ACC112 (cell line): ENCODE data around the gene HOXC6.

Experiments used
- H2AFZ ChIP-seq: fragments of 200-600 bp; sonication (generic); one replicate; pipeline ENCODE4 v1.6.0; 2017; ENCODE audit warnings: antibody characterized with exemption, low read length; ENCODE audit not compliant: unreplicated experiment
- H3K27ac ChIP-seq: fragments of 200-600 bp; sonication (generic); 2 replicates; pipeline ENCODE4 v1.5.1; 2014; ENCODE audit warnings: low read depth, mild to moderate bottlenecking, antibody characterized with exemption, low read length, moderate library complexity
- H3K27me3 ChIP-seq: fragments of 200-600 bp; sonication (generic); 2 replicates; pipeline ENCODE4 v1.6.1; 2014; ENCODE audit warnings: mild to moderate bottlenecking, antibody characterized with exemption, low read length, moderate library complexity, mixed read lengths; ENCODE audit not compliant: insufficient read depth
- H3K36me3 ChIP-seq: fragments of 200-600 bp; sonication (generic); 2 replicates; pipeline ENCODE4 v1.6.1; 2016; ENCODE audit warnings: mild to moderate bottlenecking, antibody characterized with exemption, low read length, moderate library complexity, mixed read lengths; ENCODE audit not compliant: insufficient read depth
- H3K4me1 ChIP-seq: fragments of 200-600 bp; sonication (generic); one replicate; pipeline ENCODE4 v1.6.1; 2016; ENCODE audit warnings: low read length, mixed read lengths; ENCODE audit not compliant: insufficient read depth, unreplicated experiment, control insufficient read depth
- H3K4me3 ChIP-seq: fragments of 200-600 bp; sonication (generic); 2 replicates; pipeline ENCODE4 v1.5.1; 2014; ENCODE audit warnings: mild to moderate bottlenecking, low read depth, low read length
- H3K79me2 ChIP-seq: fragments of 200-600 bp; sonication (generic); one replicate; pipeline ENCODE4 v1.6.0; 2016; ENCODE audit warnings: low read length; ENCODE audit not compliant: control insufficient read depth, unreplicated experiment, insufficient read depth

HOXC6 gene

GRCh38 chr12:54033980-54034784 lies 5.9 kb downstream of the HOXC6 start:
- Histone ChIP-seq H2AFZ (peak overlapping the region; percentile 100), H3K4me1 (peaks cover 11% of the 10 kb centered on the region), H3K79me2 (no peaks in the 10 kb centered on the region), H3K4me3 (peak overlapping the region; percentile 79), H3K27me3 (no peaks in the 10 kb centered on the region), H3K27ac (no peak overlapping the region), H3K36me3 (no peaks in the 10 kb centered on the region)

GRCh38 chr12:54034785-54035310 lies 6.6 kb downstream of the HOXC6 start:
- Histone ChIP-seq H3K4me1 (peaks cover 15% of the 10 kb centered on the region), H3K79me2 (no peaks in the 10 kb centered on the region), H3K4me3 (no peak overlapping the region), H2AFZ (no peak overlapping the region), H3K27me3 (no peaks in the 10 kb centered on the region), H3K27ac (no peak overlapping the region), H3K36me3 (no peaks in the 10 kb centered on the region)

GRCh38 chr12:54035568-54036264 lies 7.5 kb downstream of the HOXC6 start:
- H2AFZ ChIP-seq = no peak overlapping the region
- H3K36me3 ChIP-seq = no peaks in the 10 kb centered on the region
- no peaks in the 10 kb centered on the region for H3K27me3 ChIP-seq
- H3K4me3 ChIP-seq = no peak overlapping the region
- H3K4me1 ChIP-seq = peaks cover 16% of the 10 kb centered on the region
- no peaks in the 10 kb centered on the region for H3K79me2 ChIP-seq
- H3K27ac ChIP-seq = no peak overlapping the region

GRCh38 chr12:54036620-54037359 lies 8.6 kb downstream of the HOXC6 start:
- H3K27ac ChIP-seq = no peak overlapping the region
- peaks cover 9% of the 10 kb centered on the region for H3K4me1 ChIP-seq
- H3K4me3 ChIP-seq = no peak overlapping the region
- H3K27me3 ChIP-seq = no peaks in the 10 kb centered on the region
- H2AFZ ChIP-seq = no peak overlapping the region
- H3K36me3 ChIP-seq = no peaks in the 10 kb centered on the region
- H3K79me2 ChIP-seq = no peaks in the 10 kb centered on the region

- H3K27me3 ChIP-seq = no peaks in the 10 kb centered on the region
Measured at GRCh38 chr12:54037360-54038283, 9.4 kb downstream of the HOXC6 start.

GRCh38 chr12:54038284-54038870 lies 10.1 kb downstream of the HOXC6 start:
- Histone ChIP-seq H3K36me3 (no peaks in the 10 kb centered on the region), H3K27me3 (no peaks in the 10 kb centered on the region), H2AFZ (no peak overlapping the region), H3K79me2 (no peaks in the 10 kb centered on the region), H3K4me3 (no peak overlapping the region), H3K4me1 (peaks cover 9% of the 10 kb centered on the region), H3K27ac (no peak overlapping the region)

More at GRCh38 chr12:54037360-54038283, 9.4 kb downstream of the HOXC6 start:
- H3K4me1 ChIP-seq = peaks cover 9% of the 10 kb centered on the region
- H3K27ac ChIP-seq = no peak overlapping the region
- H3K79me2 ChIP-seq = no peaks in the 10 kb centered on the region
- no peaks in the 10 kb centered on the region for H3K36me3 ChIP-seq
- no peak overlapping the region for H2AFZ ChIP-seq
- H3K4me3 ChIP-seq = no peak overlapping the region

GRCh38 chr12:54038871-54039414 lies 10.7 kb downstream of the HOXC6 start:
- H3K27me3 ChIP-seq = no peaks in the 10 kb centered on the region
- H3K27ac ChIP-seq = no peak overlapping the region
- no peaks in the 10 kb centered on the region for H3K36me3 ChIP-seq
- H3K4me3 ChIP-seq = no peak overlapping the region
- no peak overlapping the region for H2AFZ ChIP-seq
- H3K4me1 ChIP-seq = peaks cover 9% of the 10 kb centered on the region
- no peaks in the 10 kb centered on the region for H3K79me2 ChIP-seq

GRCh38 chr12:54039417-54040147 lies 11.3 kb downstream of the HOXC6 start:
- Histone ChIP-seq H3K4me1 (peaks cover 6% of the 10 kb centered on the region), H3K4me3 (peak overlapping the region; percentile 27; the same call in 1 of the 2 replicates), H3K36me3 (no peaks in the 10 kb centered on the region), H2AFZ (no peak overlapping the region), H3K27me3 (no peaks in the 10 kb centered on the region), H3K27ac (no peak overlapping the region), H3K79me2 (no peaks in the 10 kb centered on the region)

- Histone ChIP-seq H3K4me1 (peaks cover 6% of the 10 kb centered on the region), H3K79me2 (no peaks in the 10 kb centered on the region), H3K27ac (no peak overlapping the region), H3K4me3 (peak overlapping the region; percentile 27; the same call in 1 of the 2 replicates), H2AFZ (no peak overlapping the region), H3K36me3 (no peaks in the 10 kb centered on the region), H3K27me3 (no peaks in the 10 kb centered on the region)
Measured at GRCh38 chr12:54040148-54040494, 11.9 kb downstream of the HOXC6 start.
